GM19328 (cell line): Measurements from ENCODE around the gene CACNA1H.
"Not testable (repeated sequence)": the region's sequence is repeated elsewhere in the genome, so short reads cannot be mapped to it uniquely, and the experiment has no call there.

Experiments used
- ATAC-seq: cut with Tn5 transposase; IDR thresholded peaks from one replicate; pipeline ENCODE4 v1.9.1; 2021; ENCODE audit warnings: mild to moderate bottlenecking, moderate library complexity; ENCODE audit not compliant: unreplicated experiment

CACNA1H gene

DNA sequence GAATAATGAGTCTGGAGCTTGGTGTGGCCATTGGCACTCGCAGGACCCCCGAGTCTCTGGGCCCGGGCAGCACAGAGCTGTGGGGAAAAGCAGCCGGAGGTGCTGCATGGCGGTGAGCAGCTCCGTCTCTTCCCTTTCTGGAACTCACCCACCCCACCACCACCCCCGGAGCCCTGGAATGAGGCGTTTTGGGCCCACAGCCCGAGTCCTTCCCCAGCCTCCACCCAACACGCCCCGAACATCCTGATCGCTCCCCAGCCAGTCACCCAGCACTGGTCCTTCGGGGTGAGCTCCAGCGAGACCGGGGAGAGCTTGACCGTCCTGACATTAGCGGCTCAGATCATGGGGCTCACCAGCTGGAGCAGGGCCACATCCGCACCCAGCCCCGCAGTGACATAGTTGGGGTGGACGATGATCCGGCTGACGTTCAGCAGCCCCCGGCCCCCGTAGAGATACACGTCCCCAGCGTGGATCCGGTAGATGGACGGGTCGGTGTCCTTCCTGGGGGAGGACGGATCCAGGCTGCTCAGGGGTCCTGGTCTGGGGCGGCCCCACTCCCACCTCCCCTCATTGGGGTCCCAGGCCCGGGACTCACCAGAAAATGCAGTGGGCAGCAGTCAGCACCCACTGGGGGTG lies 109.4 kb downstream of the CACNA1H start:
- no peak for ATAC-seq

DNA sequence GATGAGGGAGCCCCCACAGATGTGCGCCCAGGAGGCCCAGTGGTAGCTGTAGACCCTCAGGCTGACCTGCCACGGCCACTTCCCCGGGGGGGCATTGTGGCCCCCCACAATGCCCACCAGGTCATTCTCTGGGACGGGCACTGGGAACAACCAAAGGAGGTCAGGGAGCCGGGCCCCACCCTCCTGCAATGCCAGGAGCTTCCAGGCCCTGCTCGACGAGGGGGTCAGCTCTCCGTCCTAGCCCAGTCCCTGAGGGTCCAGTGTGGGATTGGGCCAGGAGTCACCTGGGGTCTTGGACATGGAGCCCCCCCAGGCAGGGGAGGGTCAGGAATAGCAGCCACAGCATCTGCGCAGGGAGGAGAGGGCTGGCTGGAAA lies 109.9 kb downstream of the CACNA1H start:
- ATAC-seq = no peak

DNA sequence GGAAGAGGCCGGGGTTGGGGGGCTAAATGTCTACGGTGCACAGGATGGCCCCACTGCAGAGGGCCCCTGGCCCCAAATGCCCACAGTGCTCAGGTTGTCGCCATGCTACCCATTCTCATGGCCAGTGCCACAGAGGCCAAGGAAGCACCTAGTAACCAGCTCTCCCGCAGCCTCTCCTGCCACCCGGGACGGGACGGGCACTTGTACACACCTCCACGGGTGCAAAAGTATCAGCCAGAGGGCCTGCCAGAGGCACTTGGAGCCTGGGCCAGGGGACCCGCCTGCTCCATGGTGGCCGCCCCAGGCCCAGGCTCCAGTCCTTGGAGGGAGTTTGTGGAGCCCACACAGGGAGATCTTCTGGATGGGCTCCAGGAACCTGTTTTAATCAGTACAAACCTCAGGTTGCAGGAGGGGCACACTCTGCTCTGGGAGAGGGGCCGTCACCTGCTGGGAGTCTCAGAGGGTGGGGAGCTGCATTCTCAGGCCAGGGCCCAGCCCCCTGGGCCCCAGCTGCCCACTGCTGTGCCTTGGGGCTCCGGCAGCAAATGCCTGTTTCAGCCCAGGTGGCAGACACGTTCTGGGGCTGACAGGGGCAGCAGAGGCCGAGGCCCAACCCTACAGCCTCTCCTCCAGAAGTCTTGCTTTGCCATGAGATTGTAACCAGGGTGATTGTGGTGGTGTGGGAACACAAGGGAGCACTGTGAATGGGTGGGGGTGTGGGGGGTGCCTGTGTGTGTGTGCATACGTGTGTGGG lies 110.9 kb downstream of the CACNA1H start:
- ATAC-seq = no peak

DNA sequence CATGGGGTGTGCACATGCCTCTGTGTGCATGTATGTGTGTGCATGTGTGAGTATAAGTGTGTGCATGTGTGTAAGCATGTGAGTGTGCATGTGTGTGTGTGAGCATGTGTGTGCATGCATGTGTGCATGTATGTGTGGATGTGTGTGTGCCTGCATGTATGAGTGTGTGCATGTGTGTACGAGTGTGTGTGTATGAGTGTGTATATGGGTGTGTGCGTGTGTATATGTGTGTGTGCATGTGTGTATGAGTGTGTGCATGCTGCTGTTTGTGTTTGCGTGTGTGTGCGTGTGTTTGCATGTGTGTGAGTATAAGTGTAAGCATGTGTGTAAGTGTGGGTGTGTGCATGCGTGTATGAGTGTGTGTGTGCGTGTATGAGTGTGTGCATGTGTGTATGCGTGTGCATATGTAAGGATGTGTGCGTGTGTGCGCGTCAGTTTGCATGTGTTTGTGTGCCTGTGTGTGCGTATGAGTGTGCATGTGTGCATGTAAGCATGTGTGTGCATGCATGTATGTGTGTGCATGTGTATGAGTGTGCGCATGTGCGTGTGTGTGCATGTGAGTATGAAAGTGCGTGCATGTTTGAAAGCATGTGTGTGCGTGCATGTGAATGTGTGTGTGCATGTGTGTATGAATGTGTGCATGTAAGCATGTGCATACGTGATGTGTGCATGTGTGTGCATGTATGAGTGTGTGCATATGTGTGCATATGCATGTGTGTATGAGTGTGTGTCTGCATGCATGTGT lies 111.6 kb downstream of the CACNA1H start:
- ATAC-seq = no peak

DNA sequence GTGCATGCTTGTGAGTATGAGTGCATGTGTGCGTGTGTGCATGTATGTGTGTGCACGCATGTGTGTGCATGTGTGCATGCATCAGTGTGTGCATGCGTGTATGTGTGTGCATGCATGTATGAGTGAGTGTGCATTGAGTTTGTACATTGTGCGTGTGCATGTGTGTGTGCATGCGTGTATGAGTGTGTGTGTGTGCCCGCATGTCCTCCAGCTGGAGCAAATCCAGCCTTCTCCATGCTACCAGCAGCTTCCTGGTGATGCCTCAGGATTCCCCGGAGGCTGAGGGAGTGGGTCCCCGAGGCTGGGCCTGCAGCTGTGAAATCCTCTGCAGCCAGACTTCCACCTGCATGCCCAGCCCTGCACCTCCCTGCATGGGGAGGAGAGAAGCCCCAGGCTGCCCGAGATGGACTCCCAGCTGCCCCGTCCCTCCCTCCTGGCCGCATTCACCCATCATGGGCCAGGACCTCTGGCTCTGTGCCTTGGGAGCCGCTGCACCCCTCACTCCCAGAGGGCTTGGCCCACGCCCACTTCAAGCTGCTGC lies 112.3 kb downstream of the CACNA1H start:
- ATAC-seq = no peak

DNA sequence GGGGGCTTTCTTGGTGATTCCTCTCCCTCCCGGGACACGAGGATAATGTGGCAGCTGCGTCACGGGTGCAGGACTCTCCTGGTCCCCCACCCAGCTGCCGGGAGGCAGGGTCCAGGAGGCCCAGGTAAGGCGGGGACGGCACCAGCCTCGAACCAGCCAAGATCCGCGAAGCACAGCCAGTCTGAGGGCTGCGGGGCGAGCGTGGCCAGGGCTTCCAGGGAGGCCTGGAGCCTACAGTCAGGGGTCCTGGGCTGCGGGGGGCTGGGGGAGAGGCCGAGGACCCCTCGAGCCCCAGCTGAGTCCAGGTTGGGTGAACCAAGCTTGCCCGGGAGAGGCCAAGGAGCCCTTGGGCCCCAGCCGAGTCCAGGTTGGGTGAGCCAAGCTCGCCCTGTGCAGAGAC lies 112.9 kb downstream of the CACNA1H start:
- no peak for ATAC-seq

DNA sequence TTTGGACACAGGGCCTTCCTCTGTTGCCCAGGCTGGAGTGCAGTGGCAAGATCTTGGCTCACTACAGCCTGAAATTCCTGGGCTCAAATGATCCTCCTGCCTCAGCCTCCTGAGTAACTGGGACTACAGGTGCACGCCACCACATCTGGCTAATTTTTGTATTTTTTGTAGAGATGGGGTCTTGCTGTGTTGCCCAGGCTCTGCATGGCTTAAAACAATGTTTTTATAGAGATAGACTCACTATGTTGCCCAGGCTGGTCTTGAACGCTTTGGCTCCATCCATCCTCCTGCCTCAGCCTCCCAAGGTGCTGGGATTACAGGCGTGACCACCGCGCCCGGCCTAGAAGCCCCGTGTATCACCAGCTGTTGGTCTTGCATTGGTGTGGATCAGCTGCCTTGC lies 116.5 kb downstream of the CACNA1H start:
- ATAC-seq = not testable (repeated sequence)

DNA sequence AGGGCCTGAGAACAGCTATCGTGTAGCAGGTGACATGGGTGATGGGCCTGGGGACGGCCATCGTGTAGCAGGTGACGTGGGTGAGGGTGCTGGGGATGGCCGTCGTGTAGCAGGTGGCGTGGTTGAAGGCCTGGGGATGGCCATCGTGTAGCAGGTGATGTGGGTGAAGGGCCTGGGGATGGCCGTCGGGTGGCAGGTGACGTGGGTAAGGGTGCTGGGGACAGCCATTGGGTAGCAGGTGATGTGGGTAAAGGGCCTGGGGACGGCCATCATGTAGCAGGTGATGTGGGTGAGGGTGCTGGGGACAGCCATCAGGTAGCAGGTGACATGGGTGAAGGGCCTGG lies 118.4 kb downstream of the CACNA1H start:
- no peak for ATAC-seq
